ENCODE measurements around the gene ESYT1.
A peak's percentile ranks its signal among the peaks of the same experiment; 100 is the strongest.

Gene ESYT1

DNA sequence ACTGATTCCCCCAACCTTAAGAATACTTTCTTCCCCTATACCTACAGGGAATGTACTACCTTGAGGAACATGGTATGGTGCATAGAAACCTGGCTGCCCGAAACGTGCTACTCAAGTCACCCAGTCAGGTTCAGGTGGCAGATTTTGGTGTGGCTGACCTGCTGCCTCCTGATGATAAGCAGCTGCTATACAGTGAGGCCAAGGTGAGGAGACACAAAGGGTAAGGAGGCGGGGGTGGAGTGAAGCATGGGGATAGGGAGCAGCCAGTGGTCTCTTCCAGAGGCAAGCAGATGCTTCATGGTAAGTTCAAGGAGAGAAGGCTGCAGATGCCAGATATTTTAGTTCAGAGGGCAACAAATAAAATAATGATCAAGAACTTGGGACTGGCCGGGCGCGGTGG, 30.3 kb upstream of the ESYT1 start:
- H3K27ac ChIP-seq, result no peak overlapping the region

DNA sequence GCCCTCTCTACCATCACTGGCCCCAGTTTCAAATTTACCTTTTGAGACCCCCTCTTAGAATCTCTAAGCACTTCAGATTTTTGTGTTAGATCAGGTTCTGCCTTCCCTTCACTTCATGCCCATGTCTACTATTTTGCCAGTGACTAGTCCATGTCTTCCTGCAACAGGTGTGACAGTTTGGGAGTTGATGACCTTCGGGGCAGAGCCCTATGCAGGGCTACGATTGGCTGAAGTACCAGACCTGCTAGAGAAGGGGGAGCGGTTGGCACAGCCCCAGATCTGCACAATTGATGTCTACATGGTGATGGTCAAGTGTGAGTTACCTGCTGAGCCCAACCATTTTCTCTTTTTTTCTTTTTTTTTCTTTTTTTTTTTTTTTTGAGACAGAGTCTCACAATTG, 29.5 kb upstream of the ESYT1 start:
- no peak overlapping the region for H3K27ac ChIP-seq
- TF ChIP-seq, protein P1, sequence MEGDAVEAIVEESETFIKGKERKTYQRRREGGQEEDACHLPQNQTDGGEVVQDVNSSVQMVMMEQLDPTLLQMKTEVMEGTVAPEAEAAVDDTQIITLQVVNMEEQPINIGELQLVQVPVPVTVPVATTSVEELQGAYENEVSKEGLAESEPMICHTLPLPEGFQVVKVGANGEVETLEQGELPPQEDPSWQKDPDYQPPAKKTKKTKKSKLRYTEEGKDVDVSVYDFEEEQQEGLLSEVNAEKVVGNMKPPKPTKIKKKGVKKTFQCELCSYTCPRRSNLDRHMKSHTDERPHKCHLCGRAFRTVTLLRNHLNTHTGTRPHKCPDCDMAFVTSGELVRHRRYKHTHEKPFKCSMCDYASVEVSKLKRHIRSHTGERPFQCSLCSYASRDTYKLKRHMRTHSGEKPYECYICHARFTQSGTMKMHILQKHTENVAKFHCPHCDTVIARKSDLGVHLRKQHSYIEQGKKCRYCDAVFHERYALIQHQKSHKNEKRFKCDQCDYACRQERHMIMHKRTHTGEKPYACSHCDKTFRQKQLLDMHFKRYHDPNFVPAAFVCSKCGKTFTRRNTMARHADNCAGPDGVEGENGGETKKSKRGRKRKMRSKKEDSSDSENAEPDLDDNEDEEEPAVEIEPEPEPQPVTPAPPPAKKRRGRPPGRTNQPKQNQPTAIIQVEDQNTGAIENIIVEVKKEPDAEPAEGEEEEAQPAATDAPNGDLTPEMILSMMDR (conservative IDR thresholded peaks at IDR 0.05), result no peak

More for the DNA sequence above, 30.3 kb upstream of the ESYT1 start:
- TF ChIP-seq, protein P1 (conservative IDR thresholded peaks at IDR 0.05), result no peak

DNA sequence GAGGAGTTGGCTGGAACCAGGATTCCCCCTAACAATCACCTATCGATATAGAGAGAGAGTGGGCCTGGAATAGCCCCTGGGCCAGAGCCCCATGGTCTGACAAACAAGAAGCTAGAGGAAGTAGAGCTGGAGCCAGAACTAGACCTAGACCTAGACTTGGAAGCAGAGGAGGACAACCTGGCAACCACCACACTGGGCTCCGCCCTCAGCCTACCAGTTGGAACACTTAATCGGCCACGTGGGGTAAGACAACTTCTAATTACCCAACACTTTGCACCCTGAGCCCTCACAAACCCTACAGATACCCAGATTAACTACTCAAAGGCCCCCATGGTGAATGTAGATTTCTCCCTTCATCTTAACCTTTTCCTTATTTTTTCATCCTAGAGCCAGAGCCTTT, 28.3 kb upstream of the ESYT1 start:
- H3K27ac ChIP-seq, result no peak overlapping the region
- TF ChIP-seq, protein P1 (conservative IDR thresholded peaks at IDR 0.05), result no peak

DNA sequence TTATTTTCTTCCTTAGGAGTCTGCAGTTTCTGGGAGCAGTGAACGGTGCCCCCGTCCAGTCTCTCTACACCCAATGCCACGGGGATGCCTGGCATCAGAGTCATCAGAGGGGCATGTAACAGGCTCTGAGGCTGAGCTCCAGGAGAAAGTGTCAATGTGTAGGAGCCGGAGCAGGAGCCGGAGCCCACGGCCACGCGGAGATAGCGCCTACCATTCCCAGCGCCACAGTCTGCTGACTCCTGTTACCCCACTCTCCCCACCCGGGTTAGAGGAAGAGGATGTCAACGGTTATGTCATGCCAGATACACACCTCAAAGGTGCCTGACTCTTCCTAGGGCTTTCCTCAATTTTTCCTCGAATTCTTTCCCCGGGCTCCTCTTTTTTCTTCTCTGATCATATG, 27.0 kb upstream of the ESYT1 start:
- no peak overlapping the region for H3K27ac ChIP-seq
- TF ChIP-seq, protein P1 (conservative IDR thresholded peaks at IDR 0.05), result no peak

DNA sequence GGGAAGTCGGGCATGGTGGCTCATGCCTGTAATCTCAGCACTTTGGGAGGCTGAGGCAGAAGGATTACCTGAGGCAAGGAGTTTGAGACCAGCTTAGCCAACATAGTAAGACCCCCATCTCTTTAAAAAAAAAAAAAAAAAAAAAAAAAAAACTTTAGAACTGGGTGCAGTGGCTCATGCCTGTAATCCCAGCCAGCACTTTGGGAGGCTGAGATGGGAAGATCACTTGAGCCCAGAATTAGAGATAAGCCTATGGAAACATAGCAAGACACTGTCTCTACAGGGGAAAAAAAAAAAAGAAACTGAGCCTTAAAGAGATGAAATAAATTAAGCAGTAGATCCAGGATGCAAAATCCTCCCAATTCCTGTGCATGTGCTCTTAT, 25.4 kb upstream of the ESYT1 start:
- TF ChIP-seq, protein P1 (conservative IDR thresholded peaks at IDR 0.05), result no peak
- H3K27ac ChIP-seq, result peak overlapping the region; percentile 95

DNA sequence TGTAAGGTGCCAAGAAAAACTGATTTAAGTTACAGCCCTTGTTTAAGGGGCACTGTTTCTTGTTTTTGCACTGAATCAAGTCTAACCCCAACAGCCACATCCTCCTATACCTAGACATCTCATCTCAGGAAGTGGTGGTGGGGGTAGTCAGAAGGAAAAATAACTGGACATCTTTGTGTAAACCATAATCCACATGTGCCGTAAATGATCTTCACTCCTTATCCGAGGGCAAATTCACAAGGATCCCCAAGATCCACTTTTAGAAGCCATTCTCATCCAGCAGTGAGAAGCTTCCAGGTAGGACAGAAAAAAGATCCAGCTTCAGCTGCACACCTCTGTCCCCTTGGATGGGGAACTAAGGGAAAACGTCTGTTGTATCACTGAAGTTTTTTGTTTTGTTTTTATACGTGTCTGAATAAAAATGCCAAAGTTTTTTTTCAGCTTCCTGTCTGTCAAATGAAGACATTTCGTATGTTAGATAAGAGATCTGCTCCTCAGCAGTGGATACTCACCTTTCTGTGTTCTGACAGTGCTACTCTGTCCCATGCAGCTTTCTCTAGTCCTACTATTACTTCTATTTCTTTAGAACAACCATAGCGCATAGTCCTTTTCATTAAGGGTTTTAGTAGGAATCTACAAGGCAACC, 24.9 kb upstream of the ESYT1 start:
- TF ChIP-seq, protein P1 (conservative IDR thresholded peaks at IDR 0.05), result no peak
- H3K27ac ChIP-seq, result peak overlapping the region; percentile 95

DNA sequence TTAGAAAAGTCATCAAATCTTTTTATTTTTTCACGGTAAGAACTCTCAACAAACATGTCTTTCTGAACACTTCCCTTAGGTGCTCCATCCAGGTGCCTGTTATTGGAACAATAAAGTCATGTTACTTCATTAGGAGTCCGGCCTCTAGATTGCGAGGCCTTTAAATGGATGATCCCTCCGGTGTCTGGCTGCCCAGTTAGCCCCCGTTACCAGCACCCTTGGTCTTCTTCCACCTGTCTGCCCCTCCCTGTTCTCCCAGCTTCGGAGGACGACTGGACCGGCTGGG, 24.3 kb upstream of the ESYT1 start:
- TF ChIP-seq, protein P1 (conservative IDR thresholded peaks at IDR 0.05), result no peak
- peak overlapping the region; percentile 95 for H3K27ac ChIP-seq

Measured in VCaP (cell line).